Cardiac fibroblast (primary cell): ENCODE data around the gene FOXJ1.
A peak's percentile ranks its signal among the peaks of the same experiment; 100 is the strongest.

Experiments
- DNase-seq, 2 donors: peaks; one replicate each; pipeline versions ENCODE4 v3.0.0 to v3.0.0-alpha.2; 2010; ENCODE audit warnings: low read depth in 2 of 2
- H3K4me3 ChIP-seq, 2 donors: replicated peaks in 1 of 2; 1 replicate in 1 of 2; 2 replicates in 1 of 2; pipeline ENCODE4 v1.5.1; 2011; ENCODE audit warnings: low read depth in 2 of 2, low read length in 2 of 2, mild to moderate bottlenecking in 2 of 2, moderate library complexity in 1 of 2
- CTCF ChIP-seq: IDR thresholded peaks from one replicate; pipeline ENCODE4 v1.5.1; 2011; ENCODE audit warnings: low read depth, mild to moderate bottlenecking, low read length, inconsistent platforms

The FOXJ1 gene

GRCh38 chr17:76123749-76124581 is 17.1 kb downstream of the FOXJ1 start:
- no peak for DNase-seq
- H3K4me3 ChIP-seq, result no peak overlapping the region
- TF ChIP-seq CTCF, result no peak

GRCh38 chr17:76123191-76123499 is 17.9 kb downstream of the FOXJ1 start:
- no peak for DNase-seq
- TF ChIP-seq CTCF, result no peak
- no peak overlapping the region for H3K4me3 ChIP-seq

GRCh38 chr17:76122431-76123190 is 18.4 kb downstream of the FOXJ1 start:
- no peak for TF ChIP-seq CTCF
- no peak overlapping the region for H3K4me3 ChIP-seq
- DNase-seq, result no peak

GRCh38 chr17:76121932-76122430 is 19.1 kb downstream of the FOXJ1 start:
- H3K4me3 ChIP-seq, result peak overlapping the region in 1 of 2 donors; percentile 15
- peak; percentile 22 to 23 for DNase-seq
- no peak for TF ChIP-seq CTCF

GRCh38 chr17:76120658-76121008 is 20.4 kb downstream of the FOXJ1 start:
- no peak for DNase-seq
- TF ChIP-seq CTCF, result no peak
- no peak overlapping the region for H3K4me3 ChIP-seq

- TF ChIP-seq CTCF, result no peak
- no peak overlapping the region for H3K4me3 ChIP-seq
- DNase-seq, result no peak
Measured at GRCh38 chr17:76119409-76120371, 21.4 kb downstream of the FOXJ1 start.
